Keratinocyte (primary cell): ENCODE data around the gene ZNF646. TPM values are rescaled to one million over a fixed set of nuclear protein-coding genes. Genes with fewer than 3 reads are reported as not detected.

Experiments
- DNase-seq: peaks from one replicate; pipeline ENCODE4 v3.0.0-alpha.2; 2011; ENCODE audit warnings: low read depth, missing footprints, low spot score
- FAIRE-seq: peaks from 2 replicates; lab custom pipeline; 2011; peaks lifted over from hg19 to GRCh38; lab: Jason Lieb, UNC
- H2AFZ ChIP-seq: 2 replicates; pipeline ENCODE4 v1.6.0; 2012; ENCODE audit warnings: low read length, control low read depth, inconsistent platforms; ENCODE audit not compliant: control insufficient read depth
- H3K27ac ChIP-seq: 2 replicates; pipeline ENCODE4 v1.5.1; 2011; ENCODE audit warnings: low read length; ENCODE audit not compliant: control insufficient read depth, insufficient read depth
- H3K27me3 ChIP-seq: 3 replicates; pipeline ENCODE4 v1.6.0; 2011; ENCODE audit warnings: low read length; ENCODE audit not compliant: control insufficient read depth, insufficient read depth; ENCODE audit errors: extremely low read depth
- H3K36me3 ChIP-seq, 2 experiments: 2 replicates in 1 of 2; 3 replicates in 1 of 2; pipeline ENCODE4 v1.5.1; 2011; ENCODE audit warnings: low read length in 2 of 2, mild to moderate bottlenecking in 1 of 2; ENCODE audit not compliant: control insufficient read depth in 2 of 2, insufficient read depth in 2 of 2; ENCODE audit errors: extremely low read depth in 1 of 2
- H3K4me1 ChIP-seq: 3 replicates; pipeline ENCODE4 v1.5.1; 2011; ENCODE audit warnings: low read length; ENCODE audit not compliant: control insufficient read depth, insufficient read depth; ENCODE audit errors: extremely low read depth
- H3K4me2 ChIP-seq: 3 replicates; pipeline ENCODE4 v1.6.0; 2011; ENCODE audit warnings: low read depth, low read length; ENCODE audit not compliant: control insufficient read depth, insufficient read depth; ENCODE audit errors: extremely low read depth
- H3K4me3 ChIP-seq, 3 experiments: fragments of 200-600 bp in 1 of 3; sonication (generic) in 1 of 3; 2 replicates in 2 of 3; 3 replicates in 1 of 3; pipeline ENCODE4 v1.5.1; 2011 to 2016; ENCODE audit warnings: low read length in 3 of 3, mild to moderate bottlenecking in 3 of 3, control low read depth in 2 of 3, inconsistent platforms in 1 of 3, low read depth in 1 of 3, mixed read lengths in 1 of 3, mixed run types in 1 of 3, moderate library complexity in 1 of 3; ENCODE audit not compliant: control insufficient read depth in 2 of 3, insufficient read depth in 2 of 3; ENCODE audit errors: extremely low read depth in 1 of 3
- H3K79me2 ChIP-seq: 2 replicates; pipeline ENCODE4 v1.6.0; 2012; ENCODE audit warnings: low read length; ENCODE audit not compliant: control insufficient read depth, insufficient read depth
- H3K9ac ChIP-seq: 3 replicates; pipeline ENCODE4 v1.6.0; 2011; ENCODE audit warnings: low read length; ENCODE audit not compliant: control insufficient read depth, insufficient read depth; ENCODE audit errors: extremely low read depth
- H3K9me1 ChIP-seq: 3 replicates; pipeline ENCODE4 v1.6.0; 2011; ENCODE audit warnings: low read length; ENCODE audit not compliant: control insufficient read depth, insufficient read depth; ENCODE audit errors: extremely low read depth
- H3K9me3 ChIP-seq: 2 replicates; pipeline ENCODE4 v1.5.1; 2012; ENCODE audit warnings: low read depth, low read length; ENCODE audit not compliant: control insufficient read depth
- H4K20me1 ChIP-seq: 3 replicates; pipeline ENCODE4 v1.6.0; 2011; ENCODE audit warnings: low read length; ENCODE audit not compliant: control insufficient read depth, insufficient read depth; ENCODE audit errors: extremely low read depth
- CTCF ChIP-seq, 3 experiments: IDR thresholded peaks in 1 of 3; conservative IDR thresholded peaks in 1 of 3; optimal IDR thresholded peaks in 1 of 3; 2 replicates in 2 of 3; 3 replicates in 1 of 3; pipeline versions ENCODE3 to v1.5.1; 2011; ENCODE audit warnings: low read length in 3 of 3, mild to moderate bottlenecking in 3 of 3, moderate library complexity in 2 of 3, control low read depth in 1 of 3, inconsistent platforms in 1 of 3; ENCODE audit not compliant: insufficient read depth in 2 of 3; ENCODE audit errors: extremely low read depth in 1 of 3
- EZH2 ChIP-seq: IDR thresholded peaks from one replicate; pipeline ENCODE4 v1.6.1; 2012; ENCODE audit warnings: inconsistent platforms, mild to moderate bottlenecking, low read length, moderate library complexity
- dilution Hi-C: fragments of 300-500 bp; cut with MboI; formaldehyde crosslinking; loops from one replicate; pipeline ENCODE4 v1.7.0; 2020; ENCODE audit warnings: low sequenced_read_pairs; ENCODE audit not compliant: extremely low pct_ligation_motif_present
- polyA plus RNA-seq, 5 experiments: library from polyadenylated mRNA; depleted of rRNA in 3 of 5; stranded (reverse) in 3 of 5; stranded (forward) in 1 of 5; unstranded in 1 of 5; fragments of >200 nt; gene quantifications; 1 replicate in 1 of 5; 2 replicates in 3 of 5; 3 replicates in 1 of 5; pipeline versions ENCODE4 v1.2.1 to v1.2.3, GENCODE V29; 2011 to 2012; ENCODE audit warnings: missing spikeins in 2 of 5, low read depth in 1 of 5, low replicate concordance in 1 of 5

The ZNF646 gene
- polyA plus RNA-seq, 1 donor (not counting 4 experiments of a cell fraction or from before 2014, with no cell fraction given): 2.5 TPM

- H3K79me2 ChIP-seq: peaks cover 76% of the 10 kb centered on the region
- dilution Hi-C loops: no loop called here
- DNase-seq (no peak), FAIRE-seq (no peak)
- H3K27ac ChIP-seq: no peak overlapping the region
- H2AFZ ChIP-seq: no peak overlapping the region
- no peak for TF ChIP-seq EZH2
- TF ChIP-seq CTCF (optimal IDR thresholded peaks at IDR 0.05 in 1 of 3, IDR thresholded peaks at IDR 0.05 in 1 of 3, conservative IDR thresholded peaks at IDR 0.05 in 1 of 3; ENCODE audit: extremely low read depth in 1 of 3, insufficient read depth in 2 of 3, low read length in 3 of 3): no peak
- H3K4me2 ChIP-seq: no peak overlapping the region
- no peak overlapping the region for H3K9ac ChIP-seq
- no peaks in the 10 kb centered on the region for H4K20me1 ChIP-seq
- H3K4me3 ChIP-seq: no peak overlapping the region
- peaks cover 11% of the 10 kb centered on the region for H3K4me1 ChIP-seq
- no peaks in the 10 kb centered on the region for H3K9me1 ChIP-seq
- H3K27me3 ChIP-seq: no peaks in the 10 kb centered on the region
- H3K36me3 ChIP-seq: peaks cover 18 to 23% of the 10 kb centered on the region in 2 experiments
- H3K9me3 ChIP-seq: no peaks in the 10 kb centered on the region
Observed at GRCh38 chr16:31076319-31076718, 2.1 kb downstream of the ZNF646 start.

GRCh38 chr16:31077024-31077423 is 2.8 kb downstream of the ZNF646 start:
- no peak for DNase-seq
- no peak overlapping the region for H3K4me2 ChIP-seq
- no peaks in the 10 kb centered on the region for H4K20me1 ChIP-seq
- no peak overlapping the region for H3K4me3 ChIP-seq
- H2AFZ ChIP-seq: no peak overlapping the region
- H3K4me1 ChIP-seq: peaks cover 4% of the 10 kb centered on the region
- H3K9me1 ChIP-seq: no peaks in the 10 kb centered on the region
- H3K79me2 ChIP-seq: peaks cover 72% of the 10 kb centered on the region
- H3K36me3 ChIP-seq: peaks cover 18 to 25% of the 10 kb centered on the region in 2 experiments
- dilution Hi-C loops: no loop called here
- H3K27me3 ChIP-seq: no peaks in the 10 kb centered on the region
- TF ChIP-seq CTCF (optimal IDR thresholded peaks at IDR 0.05 in 1 of 3, IDR thresholded peaks at IDR 0.05 in 1 of 3, conservative IDR thresholded peaks at IDR 0.05 in 1 of 3; ENCODE audit: extremely low read depth in 1 of 3, insufficient read depth in 2 of 3, low read length in 3 of 3) (no peak), EZH2 (no peak)
- no peak overlapping the region for H3K9ac ChIP-seq
- H3K9me3 ChIP-seq: no peaks in the 10 kb centered on the region
- FAIRE-seq: no peak
- H3K27ac ChIP-seq: no peak overlapping the region
